HCT116 (cell line): ENCODE measurements around the gene CCDC32. TPM values are rescaled to one million over a fixed set of nuclear protein-coding genes. Genes with fewer than 3 reads are reported as not detected.

Experiments used
- ATAC-seq: fragments of 200-7000 bp; cut with Tn5 transposase; 2 replicates; pipeline ENCODE4 v1.9.1; 2020; ENCODE audit warnings: mild to moderate bottlenecking, moderate library complexity
- BruUV-seq: library from RNA; stranded (reverse); fragments of 400-500 nt; replicated peaks from 2 replicates; lab custom pipeline; 2021; lab: Mats Ljungman, UMichigan
- CTCF ChIA-PET: fragments of 300-600 bp; sonication (Branson Sonifier 250); formaldehyde crosslinking; loops from one replicate; lab custom pipeline; 2021; ENCODE audit warnings: antibody characterized with exemption; lab: Charles Lee
- POLR2A ChIA-PET: fragments of 300-600, 350-600 bp; sonication (Branson Sonifier 250); formaldehyde crosslinking; loops from one replicate; lab custom pipeline; 2021; ENCODE audit warnings: antibody characterized with exemption; lab: Charles Lee
- RAD21 ChIA-PET, 2 experiments: fragments of 300-600 bp; sonication (Branson Sonifier 250); formaldehyde crosslinking; loops; one replicate each; lab custom pipeline; 2023; ENCODE audit warnings: low total read pairs in 2 of 2; ENCODE audit not compliant: uncharacterized antibody in 2 of 2, unreplicated experiment in 2 of 2, low non-redundant PET in 1 of 2; lab: Charles Lee
- DNase-seq: peaks from one replicate; pipeline ENCODE4 v3.0.0-alpha.2; 2010; ENCODE audit warnings: low read depth, low spot score
- H2AFZ ChIP-seq: fragments of 200-600 bp; shearing (Covaris generic), sonication (generic); 2 replicates; pipeline ENCODE4 v1.6.1; 2017; ENCODE audit warnings: low read depth, mixed run types, mixed read lengths, antibody characterized with exemption, low read length; ENCODE audit not compliant: poor library complexity, severe bottlenecking
- H3K27ac ChIP-seq: 2 replicates; pipeline ENCODE4 v1.5.1; 2012; ENCODE audit warnings: low read depth, low read length
- H3K27me3 ChIP-seq: fragments of 200-600 bp; sonication (generic); 2 replicates; pipeline ENCODE4 v1.6.1; 2016; ENCODE audit warnings: mixed run types, low read length, mixed read lengths; ENCODE audit not compliant: insufficient read depth
- H3K36me3 ChIP-seq, 2 experiments: fragments of 200-500 bp in 1 of 2; fragments of 200-600 bp in 1 of 2; sonication (Bioruptor generic) in 1 of 2; sonication (generic) in 1 of 2; 2 replicates each; pipeline versions ENCODE4 v1.5.1 to v1.6.1; 2014 to 2016; ENCODE audit warnings: low read length in 2 of 2, inconsistent platforms in 1 of 2, mixed read lengths in 1 of 2, mixed run types in 1 of 2; ENCODE audit not compliant: insufficient read depth in 2 of 2, control insufficient read depth in 1 of 2
- H3K4me1 ChIP-seq, 2 experiments: fragments of 200-600 bp in 1 of 2; sonication (generic) in 1 of 2; 2 replicates each; pipeline versions ENCODE4 v1.5.1 to v1.6.1; 2012 to 2017; ENCODE audit warnings: low read length in 2 of 2, inconsistent platforms in 1 of 2, mild to moderate bottlenecking in 1 of 2, mixed read lengths in 1 of 2, mixed run types in 1 of 2, moderate library complexity in 1 of 2; ENCODE audit not compliant: insufficient read depth in 2 of 2, control insufficient read depth in 1 of 2
- H3K4me2 ChIP-seq: fragments of 200-600 bp; sonication (generic); 2 replicates; pipeline ENCODE4 v1.6.1; 2017; ENCODE audit warnings: mixed run types, low read length, mixed read lengths
- H3K4me3 ChIP-seq, 2 experiments: fragments of 200-600 bp in 1 of 2; sonication (generic) in 1 of 2; replicated peaks in 1 of 2; 2 replicates each; pipeline ENCODE4 v1.5.1; 2011 to 2016; ENCODE audit warnings: low read length in 2 of 2, control low read depth in 1 of 2, low read depth in 1 of 2, mild to moderate bottlenecking in 1 of 2, mixed read lengths in 1 of 2, mixed run types in 1 of 2
- H3K79me2 ChIP-seq: fragments of 200-600 bp; sonication (generic); 2 replicates; pipeline ENCODE4 v1.6.1; 2017; ENCODE audit warnings: mild to moderate bottlenecking, mixed run types, low read length, moderate library complexity, mixed read lengths; ENCODE audit not compliant: insufficient read depth
- H3K9ac ChIP-seq: fragments of 200-600 bp; sonication (generic); 2 replicates; pipeline ENCODE4 v1.6.1; 2016; ENCODE audit warnings: low read length, mixed read lengths
- H3K9me2 ChIP-seq: fragments of 200-600 bp; sonication (generic), shearing (Covaris generic); 2 replicates; pipeline ENCODE4 v1.6.1; 2017; ENCODE audit warnings: mixed run types, mild to moderate bottlenecking, moderate library complexity; ENCODE audit not compliant: insufficient read depth
- H3K9me3 ChIP-seq, 2 experiments: fragments of 200-500 bp in 1 of 2; fragments of 200-600 bp in 1 of 2; sonication (Bioruptor generic) in 1 of 2; sonication (generic) in 1 of 2; 2 replicates each; pipeline ENCODE4 v1.6.1; 2014 to 2017; ENCODE audit warnings: low read length in 2 of 2, mixed read lengths in 2 of 2, inconsistent platforms in 1 of 2, low read depth in 1 of 2, mild to moderate bottlenecking in 1 of 2, mixed run types in 1 of 2, moderate library complexity in 1 of 2; ENCODE audit not compliant: control insufficient read depth in 1 of 2, insufficient read depth in 1 of 2
- H4K20me1 ChIP-seq: fragments of 200-600 bp; sonication (generic), shearing (Covaris generic); 2 replicates; pipeline ENCODE4 v1.6.1; 2017; ENCODE audit warnings: mixed run types, mild to moderate bottlenecking, moderate library complexity; ENCODE audit not compliant: insufficient read depth
- CBX3 ChIP-seq: IDR thresholded peaks from 2 replicates; pipeline ENCODE4 v1.6.1; 2012; ENCODE audit warnings: low read depth
- CEBPB ChIP-seq: IDR thresholded peaks from 2 replicates; pipeline ENCODE4 v1.6.1; 2012; ENCODE audit warnings: low read depth
- ELF1 ChIP-seq: IDR thresholded peaks from 2 replicates; pipeline ENCODE4 v1.6.1; 2012; ENCODE audit warnings: low read depth, borderline replicate concordance
- EZH2 ChIP-seq: fragments of 200-600 bp; sonication (generic); IDR thresholded peaks from 2 replicates; pipeline ENCODE4 v1.6.1; 2017; ENCODE audit warnings: antibody characterized with exemption, mixed run types
- FOSL1 ChIP-seq: IDR thresholded peaks from 2 replicates; pipeline ENCODE4 v1.6.1; 2012; ENCODE audit warnings: low read depth
- SP1 ChIP-seq: IDR thresholded peaks from 2 replicates; pipeline ENCODE4 v1.6.1; 2012; ENCODE audit warnings: low read depth
- SRF ChIP-seq: IDR thresholded peaks from 2 replicates; pipeline ENCODE4 v1.6.1; 2012; ENCODE audit warnings: low read depth
- YY1 ChIP-seq: IDR thresholded peaks from 2 replicates; pipeline ENCODE4 v1.6.1; 2011; ENCODE audit warnings: low read length, low read depth, moderate library complexity, mild to moderate bottlenecking; ENCODE audit not compliant: insufficient replicate concordance; ENCODE audit errors: extremely low read depth
- ZFX ChIP-seq: fragments of 450-650 bp; IDR thresholded peaks from 2 replicates; pipeline ENCODE4 v1.6.1; 2017
- ZNF274 ChIP-seq: fragments of 200-500 bp; sonication (Bioruptor generic); IDR thresholded peaks from 2 replicates; pipeline ENCODE4 v1.6.1; 2014; ENCODE audit warnings: mild to moderate bottlenecking, low read depth, low read length, inconsistent platforms
- intact Hi-C: fragments of 100-400 bp; cut with micrococcal nuclease; formaldehyde crosslinking; loops from 2 replicates; pipeline ENCODE4 v1.10.0; 2022
- total RNA-seq: library from RNA; stranded (reverse); gene quantifications from one replicate; pipeline ENCODE4 v1.2.1, GENCODE V29; 2021; ENCODE audit not compliant: unreplicated experiment
- TF ChIP-seq, protein P1 (sequence below): IDR thresholded peaks from 2 replicates; pipeline ENCODE4 v1.6.1; 2012
- TF ChIP-seq, protein P2 (sequence below): IDR thresholded peaks from 2 replicates; pipeline ENCODE4 v1.6.1; 2012
- TF ChIP-seq, protein P3 (sequence below), 3 experiments: fragments of 200-600 bp in 1 of 3; sonication (generic) in 1 of 3; IDR thresholded peaks in 2 of 3; conservative IDR thresholded peaks in 1 of 3; 2 replicates each; pipeline ENCODE4 v1.5.1; 2012 to 2017; ENCODE audit warnings: low read depth in 2 of 3, low read length in 2 of 3, antibody characterized with exemption in 1 of 3, borderline replicate concordance in 1 of 3, control low read depth in 1 of 3, mild to moderate bottlenecking in 1 of 3, mixed read lengths in 1 of 3, mixed run types in 1 of 3, moderate library complexity in 1 of 3; ENCODE audit not compliant: insufficient read depth in 1 of 3

Gene CCDC32
- total RNA-seq, 1 experiment from 2014 or later = 18.6 TPM

DNA sequence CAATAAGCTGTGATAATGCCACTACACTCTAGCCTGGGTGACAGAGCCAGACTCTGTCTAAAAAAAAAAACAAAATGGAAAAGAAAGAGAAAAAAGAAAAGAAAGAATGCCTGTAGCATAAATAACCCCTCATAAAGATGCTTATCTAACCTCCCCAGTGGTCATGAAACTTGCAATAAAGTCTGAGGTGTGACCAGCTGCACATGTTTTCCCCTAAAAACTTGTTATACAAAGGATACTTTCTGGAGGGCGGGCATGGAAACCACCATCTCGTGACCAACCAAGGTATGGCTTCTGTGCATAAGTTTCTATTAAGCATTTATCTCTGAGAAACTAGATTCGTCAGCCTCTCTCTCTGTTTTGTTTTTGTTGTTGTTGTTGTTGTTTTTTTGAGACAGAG, 21.8 kb downstream of the CCDC32 start:
- ChIA-PET RAD21 (no interaction called here), POLR2A (no interaction called here), CTCF (no interaction called here)
- Histone ChIP-seq H3K36me3 (no peaks in the 10 kb centered on the region), H3K4me1 (no peaks in the 10 kb centered on the region), H3K4me3 (no peak overlapping the region), H3K27me3 (no peaks in the 10 kb centered on the region), H2AFZ (no peak overlapping the region), H3K9ac (no peak overlapping the region), H3K79me2 (no peaks in the 10 kb centered on the region), H3K27ac (no peak overlapping the region), H3K4me2 (no peak overlapping the region), H3K9me3 (no peaks in the 10 kb centered on the region), H3K9me2 (no peaks in the 10 kb centered on the region), H4K20me1 (no peaks in the 10 kb centered on the region)
- BruUV-seq = no TSS peak
- DNase-seq (no peak), ATAC-seq (no peak)
- intact Hi-C loops = no loop called here
- TF ChIP-seq, protein P1, sequence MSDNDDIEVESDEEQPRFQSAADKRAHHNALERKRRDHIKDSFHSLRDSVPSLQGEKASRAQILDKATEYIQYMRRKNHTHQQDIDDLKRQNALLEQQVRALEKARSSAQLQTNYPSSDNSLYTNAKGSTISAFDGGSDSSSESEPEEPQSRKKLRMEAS = no peak
- TF ChIP-seq, protein P2, sequence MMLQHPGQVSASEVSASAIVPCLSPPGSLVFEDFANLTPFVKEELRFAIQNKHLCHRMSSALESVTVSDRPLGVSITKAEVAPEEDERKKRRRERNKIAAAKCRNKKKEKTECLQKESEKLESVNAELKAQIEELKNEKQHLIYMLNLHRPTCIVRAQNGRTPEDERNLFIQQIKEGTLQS = no peak
- TF ChIP-seq YY1 (no peak), ZFX (no peak), FOSL1 (no peak), EZH2 (no peak), CEBPB (no peak), CBX3 (no peak), ZNF274 (no peak), SP1 (no peak), ELF1 (no peak), SRF (no peak)
- TF ChIP-seq, protein P3, sequence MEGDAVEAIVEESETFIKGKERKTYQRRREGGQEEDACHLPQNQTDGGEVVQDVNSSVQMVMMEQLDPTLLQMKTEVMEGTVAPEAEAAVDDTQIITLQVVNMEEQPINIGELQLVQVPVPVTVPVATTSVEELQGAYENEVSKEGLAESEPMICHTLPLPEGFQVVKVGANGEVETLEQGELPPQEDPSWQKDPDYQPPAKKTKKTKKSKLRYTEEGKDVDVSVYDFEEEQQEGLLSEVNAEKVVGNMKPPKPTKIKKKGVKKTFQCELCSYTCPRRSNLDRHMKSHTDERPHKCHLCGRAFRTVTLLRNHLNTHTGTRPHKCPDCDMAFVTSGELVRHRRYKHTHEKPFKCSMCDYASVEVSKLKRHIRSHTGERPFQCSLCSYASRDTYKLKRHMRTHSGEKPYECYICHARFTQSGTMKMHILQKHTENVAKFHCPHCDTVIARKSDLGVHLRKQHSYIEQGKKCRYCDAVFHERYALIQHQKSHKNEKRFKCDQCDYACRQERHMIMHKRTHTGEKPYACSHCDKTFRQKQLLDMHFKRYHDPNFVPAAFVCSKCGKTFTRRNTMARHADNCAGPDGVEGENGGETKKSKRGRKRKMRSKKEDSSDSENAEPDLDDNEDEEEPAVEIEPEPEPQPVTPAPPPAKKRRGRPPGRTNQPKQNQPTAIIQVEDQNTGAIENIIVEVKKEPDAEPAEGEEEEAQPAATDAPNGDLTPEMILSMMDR (IDR thresholded peaks at IDR 0.05 in 2 of 3, conservative IDR thresholded peaks at IDR 0.05 in 1 of 3; ENCODE audit: borderline replicate concordance in 1 of 3, insufficient read depth in 1 of 3, low read depth in 2 of 3, low read length in 2 of 3) = no peak
